NCI-H82 treated with DMSO at 0.1 percent for 48 hours (cell line): Measurements from ENCODE around the gene HLA-DRA.
"Not testable (repeated sequence)": the region's sequence is repeated elsewhere in the genome, so short reads cannot be mapped to it uniquely, and the experiment has no call there.

Source experiments
- DNase-seq: peaks from one replicate; lab custom pipeline; 2025; ENCODE audit not compliant: unreplicated experiment; lab: John Stamatoyannopoulos, UW

The HLA-DRA gene

DNA sequence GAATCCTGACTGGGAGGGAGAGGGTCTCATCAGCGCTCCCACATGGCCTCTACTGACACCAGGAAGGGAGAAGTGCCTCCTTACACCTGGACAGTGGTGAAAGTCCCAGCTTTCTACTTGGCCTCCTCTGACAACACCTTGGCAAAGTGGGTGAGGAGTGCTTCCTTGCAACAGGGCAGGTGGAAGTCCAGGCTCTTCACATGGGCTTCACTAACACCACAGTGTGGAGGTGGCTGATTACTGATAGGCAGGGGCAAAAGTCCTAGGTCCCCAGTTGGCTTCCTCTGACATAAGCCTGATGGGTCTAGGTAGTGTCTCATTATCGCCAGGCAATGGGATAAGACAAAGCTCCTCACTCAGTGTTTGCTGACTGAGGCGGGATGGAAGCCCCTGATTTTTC, 9.5 kb upstream of the HLA-DRA start:
- DNase-seq, result no peak

DNA sequence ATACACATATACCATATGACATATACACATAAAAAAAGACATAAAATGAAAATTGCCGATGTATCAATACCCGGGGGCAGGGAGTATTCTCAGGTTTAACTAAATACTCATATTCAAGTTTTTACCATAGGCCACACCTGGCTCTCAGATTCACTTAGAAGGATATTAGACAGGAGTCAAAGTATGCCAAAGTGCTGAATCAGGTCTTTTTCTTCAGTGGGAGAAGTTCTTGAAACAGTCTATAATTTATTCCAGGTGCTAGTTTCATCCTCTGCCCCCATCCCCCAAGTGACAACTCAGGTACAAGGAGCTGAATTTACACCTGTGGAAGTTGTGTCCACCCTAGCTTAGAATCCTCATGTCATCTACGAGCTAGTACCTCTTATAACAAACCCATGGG, 8.5 kb upstream of the HLA-DRA start:
- DNase-seq, result no peak

DNA sequence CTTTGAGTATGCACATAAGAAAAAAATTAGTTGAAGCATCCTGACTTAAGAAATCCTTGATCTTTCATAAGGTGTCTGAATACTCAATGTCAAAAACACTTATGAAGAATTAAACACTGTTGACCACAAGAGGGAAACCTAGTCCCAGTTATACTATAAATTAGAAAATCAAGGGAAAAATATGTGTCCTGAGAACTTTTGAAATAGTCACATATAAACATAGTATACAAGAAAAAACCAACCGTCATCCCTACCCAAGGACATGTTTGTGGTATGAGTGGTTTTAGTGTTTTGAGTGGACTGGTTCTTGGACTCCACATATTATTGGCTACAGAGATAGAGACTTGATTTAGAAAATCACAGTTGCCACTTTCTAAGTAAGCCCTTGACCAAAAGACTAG, 7.6 kb upstream of the HLA-DRA start:
- DNase-seq, result peak; percentile 9

DNA sequence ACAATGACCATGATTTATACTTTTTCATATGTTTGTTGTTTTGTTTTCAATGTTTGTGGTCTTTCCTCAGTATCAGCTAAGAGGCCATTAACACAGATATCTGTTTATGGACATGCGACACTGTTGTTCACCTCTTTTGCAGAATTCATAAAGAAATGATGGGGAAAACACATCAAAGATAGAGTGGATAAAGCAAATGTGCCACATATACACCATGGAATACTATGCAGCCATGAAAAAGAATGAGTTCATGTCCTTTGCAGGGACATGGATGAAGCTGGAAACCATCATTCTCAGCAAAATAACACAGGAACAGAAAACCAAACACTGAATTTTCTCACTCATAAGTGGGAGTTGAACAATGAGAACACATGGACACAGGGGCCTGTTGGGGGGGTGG, 5.7 kb upstream of the HLA-DRA start:
- DNase-seq, result not testable (repeated sequence)

DNA sequence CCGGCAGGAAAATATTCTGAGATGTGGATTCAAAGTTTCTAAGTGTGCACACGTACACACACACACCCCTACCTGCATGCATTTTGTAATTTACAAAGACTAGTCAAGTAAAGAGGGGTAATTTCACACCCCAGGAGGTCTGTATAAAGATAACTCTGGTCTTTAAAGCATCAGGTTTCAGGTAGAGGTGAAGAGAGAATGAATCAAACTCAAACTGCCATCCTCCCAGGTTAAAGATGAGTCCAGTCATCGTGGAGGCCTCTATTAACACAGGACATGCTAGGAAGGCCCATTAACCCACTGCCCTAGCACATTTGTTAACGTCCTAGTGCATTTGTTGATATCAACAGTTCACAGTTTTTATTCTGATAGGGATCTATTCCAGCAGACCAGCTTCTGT, 3.5 kb upstream of the HLA-DRA start:
- no peak for DNase-seq

DNA sequence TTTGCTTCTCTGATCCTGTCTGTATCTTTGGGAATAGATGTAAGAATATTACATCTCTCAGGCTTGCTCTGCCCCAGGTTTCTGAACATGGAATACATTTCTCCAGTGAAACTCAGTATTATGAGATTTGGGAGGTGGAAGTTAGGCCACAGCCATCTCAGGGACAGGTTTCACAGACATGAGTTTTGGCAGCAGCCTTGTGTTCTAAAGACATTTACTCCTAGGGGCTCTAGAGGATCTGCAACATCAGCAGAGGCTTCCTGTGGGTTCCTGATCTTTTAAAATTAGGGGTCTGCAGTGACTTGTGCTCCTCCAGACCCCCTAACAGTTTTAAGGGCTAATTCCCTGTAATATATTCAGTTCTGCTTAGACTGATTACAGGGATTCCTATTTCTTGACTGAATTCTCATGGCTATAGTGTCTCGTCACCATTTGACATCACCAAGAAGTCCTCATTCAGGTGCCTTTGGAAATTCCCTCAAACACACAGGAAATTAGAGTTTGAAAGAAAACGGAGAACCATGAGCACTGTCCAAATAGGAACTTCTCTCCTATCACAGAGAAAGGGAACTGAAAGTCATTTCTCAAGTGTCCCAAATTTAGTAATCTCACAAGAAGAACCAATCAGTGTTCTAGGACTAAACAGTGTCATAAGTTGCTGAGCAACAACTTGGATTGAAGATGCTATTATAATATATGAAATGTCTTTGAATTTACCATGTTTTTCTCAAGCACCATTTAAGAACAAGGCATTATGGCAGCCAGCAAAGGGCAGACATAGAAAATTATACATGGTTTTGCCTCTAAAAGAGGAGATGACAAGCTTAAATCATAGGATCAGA, 2.5 kb upstream of the HLA-DRA start:
- no peak for DNase-seq

DNA sequence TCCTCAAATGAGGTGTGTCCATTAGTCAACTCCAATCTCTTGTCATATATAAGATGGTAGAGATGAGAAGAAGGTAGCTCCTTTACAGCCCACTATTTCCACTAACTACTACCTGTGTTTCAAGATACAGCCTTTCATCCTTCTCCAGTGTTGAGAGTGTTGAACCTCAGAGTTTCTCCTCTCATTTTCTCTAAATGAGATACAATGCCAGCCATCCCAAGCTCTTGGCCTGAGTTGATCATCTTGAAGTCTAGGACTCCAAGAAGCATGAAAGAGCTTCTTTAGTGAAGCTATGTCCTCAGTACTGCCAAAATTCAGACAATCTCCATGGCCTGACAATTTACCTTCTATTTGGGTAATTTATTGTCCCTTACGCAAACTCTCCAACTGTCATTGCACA, 548 bp upstream of the HLA-DRA start:
- no peak for DNase-seq

DNA sequence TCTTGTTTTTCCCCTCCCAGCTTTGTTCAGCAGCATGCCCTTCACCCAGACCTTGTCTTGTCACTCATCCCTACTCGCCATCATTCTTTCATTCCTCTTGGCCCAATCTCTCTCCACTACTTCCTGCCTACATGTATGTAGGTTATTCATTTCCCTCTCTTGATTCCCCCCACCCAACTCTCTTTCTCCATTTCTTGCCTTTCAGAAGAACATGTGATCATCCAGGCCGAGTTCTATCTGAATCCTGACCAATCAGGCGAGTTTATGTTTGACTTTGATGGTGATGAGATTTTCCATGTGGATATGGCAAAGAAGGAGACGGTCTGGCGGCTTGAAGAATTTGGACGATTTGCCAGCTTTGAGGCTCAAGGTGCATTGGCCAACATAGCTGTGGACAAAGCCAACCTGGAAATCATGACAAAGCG, 2.6 kb downstream of the HLA-DRA start:
- no peak for DNase-seq

DNA sequence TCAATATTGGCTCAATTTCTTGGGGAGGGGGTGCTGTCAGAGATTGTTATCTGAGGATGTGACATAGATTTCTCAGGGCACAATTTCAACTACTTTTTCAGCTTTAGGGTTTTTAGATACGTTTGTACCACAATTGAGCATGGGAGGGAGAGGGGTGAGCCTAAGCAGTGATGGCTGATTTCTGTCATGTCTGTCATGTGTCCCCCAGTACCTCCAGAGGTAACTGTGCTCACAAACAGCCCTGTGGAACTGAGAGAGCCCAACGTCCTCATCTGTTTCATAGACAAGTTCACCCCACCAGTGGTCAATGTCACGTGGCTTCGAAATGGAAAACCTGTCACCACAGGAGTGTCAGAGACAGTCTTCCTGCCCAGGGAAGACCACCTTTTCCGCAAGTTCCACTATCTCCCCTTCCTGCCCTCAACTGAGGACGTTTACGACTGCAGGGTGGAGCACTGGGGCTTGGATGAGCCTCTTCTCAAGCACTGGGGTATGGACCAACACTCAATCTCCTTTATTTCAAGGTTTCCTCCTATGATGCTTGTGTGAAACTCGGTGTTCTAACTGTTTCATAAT, 3.4 kb downstream of the HLA-DRA start:
- no peak for DNase-seq

DNA sequence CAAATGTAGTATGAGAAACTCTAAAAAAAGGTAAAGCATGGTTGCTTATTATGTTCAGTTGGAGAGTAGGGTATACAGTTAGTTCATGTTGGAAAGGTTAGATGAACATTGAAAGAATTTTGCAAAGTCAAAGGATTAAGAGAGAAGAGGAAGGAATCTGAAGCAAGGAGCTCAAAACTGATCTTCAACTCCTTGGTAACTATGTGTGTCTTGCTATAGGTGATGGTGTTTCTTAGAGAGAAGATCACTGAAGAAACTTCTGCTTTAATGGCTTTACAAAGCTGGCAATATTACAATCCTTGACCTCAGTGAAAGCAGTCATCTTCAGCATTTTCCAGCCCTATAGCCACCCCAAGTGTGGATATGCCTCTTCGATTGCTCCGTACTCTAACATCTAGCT, 4.7 kb downstream of the HLA-DRA start:
- DNase-seq, result no peak

DNA sequence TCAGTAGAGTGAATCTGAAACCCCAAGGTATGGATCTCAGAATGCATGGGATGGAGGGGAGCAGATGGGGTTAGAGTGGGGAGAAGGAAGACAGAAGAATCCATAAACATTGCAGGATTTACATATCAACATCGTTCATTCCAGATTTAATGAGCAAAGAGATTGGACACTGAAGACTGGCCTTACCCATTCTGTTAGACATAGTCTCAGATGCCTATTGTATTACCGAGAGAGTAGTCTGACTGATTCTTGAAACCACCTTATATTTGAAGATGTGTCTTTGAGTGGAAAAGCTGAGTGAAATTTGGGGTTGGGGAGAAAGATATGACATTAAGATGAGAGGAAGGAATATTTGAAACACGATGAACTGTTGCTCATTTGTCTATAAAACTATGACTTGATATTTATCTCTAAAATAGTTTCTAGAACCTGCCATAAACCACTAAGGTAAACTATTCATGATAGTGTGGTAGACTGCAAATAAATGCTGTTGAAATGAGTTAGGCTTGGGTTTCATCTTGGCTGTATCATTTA, 5.7 kb downstream of the HLA-DRA start:
- DNase-seq, result no peak

DNA sequence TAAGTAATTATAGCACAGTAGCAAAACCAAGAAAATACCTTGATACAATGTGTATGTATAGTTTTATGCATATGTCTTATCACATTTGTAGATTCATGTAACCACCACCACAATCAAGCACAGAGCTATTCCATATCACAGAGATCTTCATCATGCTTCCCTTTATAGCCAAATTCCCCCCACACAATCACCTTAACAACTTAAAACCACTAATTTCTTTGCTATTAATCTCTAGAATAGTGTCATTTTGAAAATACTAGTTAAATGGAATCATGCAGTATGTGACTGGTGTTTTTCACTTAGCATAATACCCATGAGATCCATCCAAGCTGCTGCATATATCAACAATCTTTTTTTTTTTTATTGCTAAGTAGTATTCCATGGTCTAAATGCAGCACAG, 8.2 kb downstream of the HLA-DRA start:
- DNase-seq, result no peak

DNA sequence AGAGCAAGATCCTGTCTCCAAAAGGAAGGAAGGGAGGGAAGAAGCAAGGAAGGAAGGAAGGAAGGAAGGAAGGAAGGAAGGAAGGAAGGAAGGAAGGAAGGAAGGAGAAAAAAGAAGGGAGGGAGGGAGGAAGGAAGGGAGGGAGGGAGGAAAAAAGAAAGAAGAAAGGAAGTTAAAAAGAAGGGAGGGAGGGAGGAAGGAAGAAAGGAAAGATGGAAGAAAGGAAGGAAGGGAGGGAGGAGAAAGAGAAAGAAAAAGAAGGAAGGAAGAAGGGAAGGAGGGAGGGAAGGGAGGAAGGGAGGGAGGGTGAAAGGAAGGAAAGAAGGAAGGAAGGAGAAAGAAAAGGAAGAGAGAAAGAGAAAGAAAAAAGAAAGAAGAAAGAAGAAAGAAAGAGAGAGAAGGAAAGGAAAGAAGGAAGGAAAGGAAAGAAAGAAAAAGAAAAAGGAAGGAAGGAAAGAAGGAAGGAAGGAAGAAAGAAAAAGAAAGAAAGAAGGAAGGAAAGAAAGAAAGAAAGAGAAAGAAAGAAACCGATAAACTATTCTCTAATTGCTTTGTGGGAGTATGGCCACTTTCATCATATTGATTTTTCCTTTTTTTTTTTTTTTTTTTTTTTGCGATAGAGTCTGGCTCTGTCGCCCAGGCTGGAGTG, 9.5 kb downstream of the HLA-DRA start:
- DNase-seq, result no peak

DNA sequence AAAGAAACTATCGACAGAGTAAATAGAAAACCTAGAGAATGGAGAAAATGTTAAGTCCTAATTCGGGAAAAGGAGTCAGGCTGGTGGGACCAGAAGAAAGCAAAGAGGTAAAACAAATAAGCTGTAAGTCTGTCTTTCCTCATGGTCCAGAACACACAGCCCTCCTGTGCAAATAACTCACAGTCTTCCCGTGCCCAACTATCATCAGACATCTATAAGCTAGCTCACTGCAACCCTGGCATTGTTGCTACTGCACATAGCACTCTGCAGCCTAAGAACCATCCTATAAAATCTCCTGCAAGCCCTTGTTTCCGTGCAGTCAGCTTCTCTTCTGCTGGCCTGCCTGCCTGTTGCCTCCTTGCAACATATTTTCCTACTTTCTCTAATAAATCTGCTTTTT, 17.4 kb downstream of the HLA-DRA start:
- DNase-seq, result no peak

DNA sequence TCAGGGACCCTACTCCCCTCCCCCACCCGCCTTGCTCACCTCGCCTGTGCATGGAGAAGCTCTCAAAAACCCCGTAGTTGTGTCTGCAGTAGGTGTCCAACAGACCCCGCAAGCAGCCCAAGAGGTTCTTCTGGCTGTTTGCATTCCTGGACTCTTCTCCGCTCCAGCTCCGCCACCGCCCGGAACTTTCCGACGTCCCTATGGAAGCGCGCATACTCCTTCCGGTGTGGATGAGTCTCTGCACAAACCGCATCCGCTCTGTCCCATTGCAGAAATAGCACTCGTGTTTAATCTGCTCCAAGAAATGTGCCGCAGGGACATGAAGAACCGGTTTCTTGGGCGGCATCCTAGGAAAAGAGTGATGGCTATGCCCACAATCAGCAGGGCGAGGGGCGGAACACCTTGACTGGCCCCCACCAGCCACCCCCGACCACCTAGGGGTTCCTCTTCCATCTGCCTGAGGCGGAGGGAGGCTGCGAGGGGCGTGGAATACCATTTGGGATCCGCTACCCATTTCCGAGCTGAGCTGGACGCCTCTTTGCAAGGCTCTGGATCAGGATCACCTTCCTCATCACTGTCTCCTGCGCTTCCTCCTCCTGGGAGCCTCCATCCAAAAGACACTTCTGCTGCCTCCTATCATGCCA, 20.2 kb downstream of the HLA-DRA start:
- DNase-seq, result no peak

DNA sequence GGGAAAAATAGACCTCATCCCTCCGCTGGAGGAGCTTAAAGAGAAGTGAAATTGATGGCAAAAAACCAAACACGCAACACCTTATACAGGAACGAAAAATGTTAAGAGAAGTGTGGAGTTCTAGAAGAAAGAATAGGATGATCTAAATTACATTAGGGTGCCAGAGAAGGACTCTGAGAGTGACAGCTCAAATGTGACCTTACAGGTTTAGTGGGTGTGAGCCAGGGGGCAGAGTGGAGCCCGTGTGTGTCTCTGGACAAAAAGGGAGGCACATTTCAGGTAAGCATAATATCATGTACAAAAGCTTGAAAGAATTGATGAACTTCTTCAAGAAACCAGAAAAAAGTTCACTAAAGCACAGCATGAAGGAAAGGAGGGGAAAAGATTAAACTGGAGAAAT, 20.8 kb downstream of the HLA-DRA start:
- DNase-seq, result no peak

DNA sequence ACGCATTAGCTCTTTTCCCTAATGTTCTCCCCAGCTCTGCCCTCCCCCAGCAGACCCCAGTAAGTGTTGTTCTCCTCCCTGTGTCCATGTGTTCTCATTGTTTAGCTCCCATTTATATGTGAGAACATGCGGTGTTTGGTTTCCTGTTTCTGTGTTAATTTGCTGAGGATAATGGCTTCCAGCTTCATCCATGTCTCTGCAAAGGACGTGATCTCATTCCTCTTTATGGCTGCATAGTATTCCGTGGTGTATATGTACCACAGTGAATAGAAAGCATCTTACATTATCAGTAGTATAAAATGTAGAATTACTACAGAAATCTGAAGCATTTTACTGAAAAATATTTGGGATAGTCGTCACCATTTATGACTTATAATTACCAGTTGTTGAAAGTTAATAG, 21.8 kb downstream of the HLA-DRA start:
- no peak for DNase-seq

DNA sequence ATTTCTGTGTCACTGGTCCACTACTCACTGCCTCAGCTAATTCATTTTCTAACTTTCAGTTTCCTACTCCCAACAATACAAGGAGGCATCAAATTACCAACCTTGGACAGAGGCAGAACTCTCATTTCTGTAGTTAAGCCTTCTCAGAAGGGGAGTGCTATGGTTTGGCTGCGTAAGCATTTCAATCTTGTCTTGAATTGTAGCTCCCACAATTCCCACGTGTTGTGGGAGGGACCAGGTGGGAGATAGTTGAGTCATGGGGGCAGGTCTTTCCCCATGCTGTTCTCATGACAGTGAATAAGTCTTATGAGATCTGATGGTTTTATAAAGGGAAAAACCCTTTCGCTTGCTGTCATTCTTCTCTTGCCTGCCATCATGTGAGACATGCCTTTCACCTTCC, 22.9 kb downstream of the HLA-DRA start:
- no peak for DNase-seq

DNA sequence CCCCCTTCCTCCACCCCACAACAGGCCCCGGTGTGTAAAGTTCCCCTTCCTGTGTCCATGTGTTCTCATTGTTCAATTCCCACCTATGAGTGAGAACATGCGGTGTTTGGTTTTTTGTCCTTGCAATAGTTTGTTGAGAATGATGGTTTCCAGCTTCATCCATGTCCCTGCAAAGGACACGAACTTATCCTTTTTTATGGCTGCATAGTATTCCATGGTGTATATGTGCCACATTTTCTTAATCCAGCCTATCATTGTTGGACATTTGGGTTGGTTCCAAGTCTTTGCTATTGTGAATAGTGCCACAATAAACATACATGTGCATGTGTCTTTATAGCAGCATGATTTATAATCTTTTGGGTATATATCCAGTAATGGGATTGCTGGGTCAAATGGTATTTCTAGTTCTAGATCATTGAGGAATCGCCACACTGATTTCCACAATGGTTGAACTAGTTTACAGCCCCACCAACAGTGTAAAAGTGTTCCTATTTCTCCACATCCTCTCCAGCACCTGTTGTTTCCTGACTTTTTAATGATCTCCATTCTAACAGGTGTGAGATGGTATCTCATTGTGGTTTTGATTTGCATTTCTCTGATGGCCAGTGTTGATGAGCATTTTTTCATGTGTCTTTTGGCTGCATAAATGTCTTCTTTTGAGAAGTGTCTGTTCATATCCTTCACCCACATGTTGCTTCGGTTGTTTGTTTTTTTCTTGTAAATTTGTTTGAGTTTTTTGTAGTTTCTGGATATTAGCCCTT, 28.2 kb downstream of the HLA-DRA start:
- not testable (repeated sequence) for DNase-seq

DNA sequence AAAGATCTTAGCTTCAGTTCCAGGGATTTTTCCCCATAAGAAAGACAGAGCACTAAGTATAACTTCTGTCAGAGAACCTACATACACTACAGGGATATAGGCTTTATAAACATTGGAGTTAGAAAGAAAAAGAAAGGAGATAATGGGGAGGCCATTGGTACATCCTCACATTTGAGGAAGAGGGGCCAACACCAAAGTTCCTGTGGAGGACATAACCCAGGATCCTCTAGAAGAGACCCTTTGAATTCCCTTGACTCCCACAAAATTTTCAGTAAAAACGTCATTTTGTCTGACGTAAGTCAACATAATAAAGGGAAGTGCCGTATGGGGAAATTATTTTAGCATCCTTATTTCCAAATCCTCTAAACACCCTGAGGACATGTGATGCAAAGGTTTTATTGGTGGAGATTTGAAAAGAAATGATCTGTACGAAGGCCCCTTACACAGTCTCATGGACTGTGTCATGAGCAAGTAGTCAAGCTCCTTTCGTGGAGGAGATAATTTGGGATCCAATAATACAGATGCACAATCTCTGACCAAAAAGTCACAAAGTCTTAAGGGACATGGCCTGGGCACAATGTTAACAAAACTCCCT, 33.2 kb downstream of the HLA-DRA start:
- DNase-seq, result no peak
